ENCODE results near the gene SFI1.
"Not testable (repeated sequence)": the region's sequence is repeated elsewhere in the genome, so short reads cannot be mapped to it uniquely, and the experiment has no call there.

Gene SFI1

GRCh38 chr22:31585161-31585859, 89.0 kb downstream of the SFI1 start:
- no peak for TF ChIP-seq CTCF (IDR thresholded peaks at IDR 0.05; ENCODE audit: unreplicated experiment in 3 of 3)
- H3K27me3 Mint-ChIP-seq (ENCODE audit: low read depth), result peaks cover 3% of the 10 kb centered on the region
- no peaks in the 10 kb centered on the region for H3K9me3 Mint-ChIP-seq

DNA sequence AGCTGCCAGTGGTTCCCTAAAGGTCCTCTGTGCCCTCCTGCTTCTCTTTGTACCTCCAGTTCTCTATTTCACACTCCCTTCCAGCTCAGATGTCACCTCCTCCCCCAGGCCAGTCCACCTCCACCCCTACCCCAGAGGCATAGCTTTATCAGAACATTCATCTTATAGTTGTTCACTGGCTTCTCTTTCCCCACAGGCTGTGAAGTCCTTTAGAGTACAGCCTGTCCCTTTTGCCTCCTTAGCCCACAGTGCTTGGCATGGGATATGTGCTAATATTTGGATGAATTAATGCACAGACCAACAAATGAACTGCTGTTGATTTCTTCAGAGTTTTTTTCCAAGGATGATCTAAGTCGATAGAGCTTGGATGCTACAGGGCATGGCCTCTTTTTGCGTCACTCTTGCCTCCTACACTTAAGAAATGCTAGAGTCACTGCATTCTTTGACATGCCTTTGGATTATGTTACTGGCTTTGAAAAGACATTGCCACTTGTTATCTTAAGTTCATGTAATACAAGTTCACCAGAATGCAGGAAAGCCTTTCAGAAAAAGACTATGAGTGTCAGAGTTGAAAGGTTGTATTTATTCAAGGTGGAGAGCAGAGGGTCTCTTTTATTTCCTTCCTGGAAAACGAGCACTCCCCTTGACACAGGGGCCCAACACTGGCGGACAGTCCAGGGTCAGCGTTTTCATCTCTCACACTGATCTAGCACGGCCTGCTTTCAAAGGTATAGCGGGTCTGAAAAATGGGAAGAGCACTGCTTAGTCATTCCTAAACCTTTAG, 90.0 kb downstream of the SFI1 start:
- peaks cover 6% of the 10 kb centered on the region for H3K4me1 Mint-ChIP-seq
- no peak for TF ChIP-seq CTCF (IDR thresholded peaks at IDR 0.05; ENCODE audit: unreplicated experiment in 3 of 3)
- peak overlapping the region in 1 of 3 experiments; percentile 9 for H3K4me3 Mint-ChIP-seq
- H3K36me3 Mint-ChIP-seq (ENCODE audit: low read depth), result peaks cover 28% of the 10 kb centered on the region
- H3K27me3 Mint-ChIP-seq (ENCODE audit: low read depth), result peaks cover 3% of the 10 kb centered on the region
- peak overlapping the region; percentile 85 to 93 (median 88) for H3K27ac Mint-ChIP-seq
- no peaks in the 10 kb centered on the region for H3K9me3 Mint-ChIP-seq

More at GRCh38 chr22:31585161-31585859, 89.0 kb downstream of the SFI1 start:
- Mint-ChIP-seq H3K4me3 (no peak overlapping the region), H3K27ac (peak overlapping the region in 2 of 3 experiments; percentile 30 to 93), H3K4me1 (peaks cover 6% of the 10 kb centered on the region), H3K36me3 (ENCODE audit: low read depth) (peaks cover 28% of the 10 kb centered on the region)

DNA sequence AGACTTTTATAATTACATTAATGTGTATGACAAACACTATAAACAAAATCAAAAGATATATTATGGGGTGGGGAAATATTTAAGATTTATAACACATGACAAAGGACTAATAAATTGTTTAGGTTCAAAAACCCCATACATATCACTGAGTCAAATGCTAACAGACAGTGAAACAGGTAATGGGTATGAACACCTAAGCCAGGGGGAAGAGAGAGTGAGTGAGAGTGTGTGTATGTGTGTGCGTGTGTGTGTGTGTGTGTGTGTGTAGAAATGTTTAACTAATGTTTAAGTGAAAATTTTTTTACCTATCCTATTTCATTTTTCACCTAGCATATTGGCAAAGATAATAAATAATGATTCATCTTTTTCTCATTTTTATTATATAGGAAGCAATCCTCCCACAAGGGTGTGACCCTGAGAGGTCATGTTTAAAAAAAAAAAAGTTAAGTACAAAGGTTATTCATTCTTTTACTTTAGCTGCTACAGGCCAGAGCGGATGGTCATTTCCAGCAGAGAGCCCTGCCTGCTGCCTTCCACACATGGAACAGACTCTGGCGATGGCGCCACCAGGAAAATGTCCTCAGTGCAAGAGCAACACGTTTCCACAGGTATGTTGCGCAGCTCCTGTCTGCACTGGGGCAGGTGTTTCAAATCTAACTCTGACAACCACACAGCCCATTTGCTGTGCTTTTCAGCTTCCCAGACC, 92.8 kb downstream of the SFI1 start:
- peaks cover 6% of the 10 kb centered on the region for H3K4me1 Mint-ChIP-seq
- H3K4me3 Mint-ChIP-seq, result no peak overlapping the region
- H3K27ac Mint-ChIP-seq, result peak overlapping the region in 1 of 3 experiments; percentile 80
- TF ChIP-seq CTCF (IDR thresholded peaks at IDR 0.05; ENCODE audit: unreplicated experiment in 3 of 3), result no peak
- H3K36me3 Mint-ChIP-seq (ENCODE audit: low read depth), result peaks cover 32% of the 10 kb centered on the region
- H3K27me3 Mint-ChIP-seq (ENCODE audit: low read depth), result peaks cover 3% of the 10 kb centered on the region
- H3K9me3 Mint-ChIP-seq, result no peaks in the 10 kb centered on the region

GRCh38 chr22:31590161-31590560, 93.8 kb downstream of the SFI1 start:
- peaks cover 35% of the 10 kb centered on the region for H3K36me3 Mint-ChIP-seq (ENCODE audit: low read depth)
- H3K9me3 Mint-ChIP-seq; H3K27ac Mint-ChIP-seq; H3K4me1 Mint-ChIP-seq; H3K4me3 Mint-ChIP-seq; H3K27me3 Mint-ChIP-seq (ENCODE audit: low read depth): not testable (repeated sequence)

DNA sequence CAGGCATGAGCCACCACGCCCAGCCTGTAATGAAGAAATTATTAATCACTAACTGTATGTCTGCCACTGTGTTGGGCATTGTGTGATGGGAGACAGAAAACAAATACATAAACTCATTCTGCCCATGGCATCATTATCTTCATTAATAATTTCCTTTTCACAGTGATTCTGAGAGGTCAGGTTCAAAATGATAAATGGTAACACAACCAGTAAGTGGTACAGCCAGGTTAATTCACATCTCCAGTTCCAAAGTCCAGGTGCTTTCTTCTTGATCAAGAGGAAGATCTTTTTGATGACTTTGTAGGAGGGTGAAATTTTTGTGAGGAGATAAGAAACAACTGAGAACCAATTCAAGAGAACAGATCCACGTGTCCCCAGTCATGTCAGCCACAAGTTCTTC, 98.9 kb downstream of the SFI1 start:
- Mint-ChIP-seq H3K27ac (no peak overlapping the region), H3K27me3 (ENCODE audit: low read depth) (no peaks in the 10 kb centered on the region), H3K9me3 (no peaks in the 10 kb centered on the region), H3K4me3 (no peak overlapping the region), H3K4me1 (no peaks in the 10 kb centered on the region), H3K36me3 (ENCODE audit: low read depth) (peaks cover 12% of the 10 kb centered on the region)
- TF ChIP-seq CTCF (IDR thresholded peaks at IDR 0.05; ENCODE audit: unreplicated experiment in 3 of 3), result no peak

- H3K27ac Mint-ChIP-seq, result peak overlapping the region; percentile 24 to 58 (median 35)
- peaks cover 12% of the 10 kb centered on the region for H3K4me1 Mint-ChIP-seq
- no peaks in the 10 kb centered on the region for H3K9me3 Mint-ChIP-seq
- peaks cover 4% of the 10 kb centered on the region for H3K36me3 Mint-ChIP-seq (ENCODE audit: low read depth)
- no peaks in the 10 kb centered on the region for H3K27me3 Mint-ChIP-seq (ENCODE audit: low read depth)
- no peak for TF ChIP-seq CTCF (IDR thresholded peaks at IDR 0.05; ENCODE audit: unreplicated experiment in 3 of 3)
- H3K4me3 Mint-ChIP-seq, result no peak overlapping the region
Observed at GRCh38 chr22:31602259-31602952, 106.1 kb downstream of the SFI1 start.
